Skeletal muscle cell (primary cell): ENCODE data around the gene C2CD5.
"Not testable (repeated sequence)": the region's sequence is repeated elsewhere in the genome, so short reads cannot be mapped to it uniquely, and the experiment has no call there.

Experiments
- DNase-seq: peaks from one replicate; pipeline ENCODE4 v3.0.0-alpha.2; 2010; ENCODE audit warnings: low read depth
- H3K4me3 ChIP-seq: 2 replicates; pipeline ENCODE4 v1.5.1; 2011; ENCODE audit warnings: low read depth, mild to moderate bottlenecking, control low read depth, low read length, moderate library complexity

The C2CD5 gene

GRCh38 chr12:22544038-22544979 lies at the start of gene C2CD5:
C2CD5 (minus strand) TSS chr12:22544542; CDS start chr12:22544150, 392 bp downstream.
- DNase-seq, result peak; percentile 91
- H3K4me3 ChIP-seq, result peak within 1 kb of the TSS; percentile 84

- no peak for DNase-seq
- H3K4me3 ChIP-seq, result no peak overlapping the region
Observed at GRCh38 chr12:22593864-22594263, 49.5 kb upstream of the C2CD5 start.

GRCh38 chr12:22588817-22589216 lies 44.5 kb upstream of the C2CD5 start:
- DNase-seq, result no peak
- no peak overlapping the region for H3K4me3 ChIP-seq

GRCh38 chr12:22578328-22578727 lies 34.0 kb upstream of the C2CD5 start:
- no peak for DNase-seq
- H3K4me3 ChIP-seq, result no peak overlapping the region

GRCh38 chr12:22577667-22578066 lies 33.3 kb upstream of the C2CD5 start:
- no peak overlapping the region for H3K4me3 ChIP-seq

GRCh38 chr12:22576473-22576872 lies 32.1 kb upstream of the C2CD5 start:
- no peak overlapping the region for H3K4me3 ChIP-seq
- DNase-seq, result no peak

More at GRCh38 chr12:22577667-22578066, 33.3 kb upstream of the C2CD5 start:
- no peak for DNase-seq

GRCh38 chr12:22576065-22576464 lies 31.7 kb upstream of the C2CD5 start:
- no peak overlapping the region for H3K4me3 ChIP-seq
- no peak for DNase-seq

- no peak overlapping the region for H3K4me3 ChIP-seq
- no peak for DNase-seq
Observed at GRCh38 chr12:22574921-22575320, 30.6 kb upstream of the C2CD5 start.

- H3K4me3 ChIP-seq, result no peak overlapping the region
- DNase-seq, result no peak
Observed at GRCh38 chr12:22573181-22573580, 28.8 kb upstream of the C2CD5 start.

- no peak for DNase-seq
- no peak overlapping the region for H3K4me3 ChIP-seq
Observed at GRCh38 chr12:22569253-22569652, 24.9 kb upstream of the C2CD5 start.

- DNase-seq, result no peak
- H3K4me3 ChIP-seq, result no peak overlapping the region
Observed at GRCh38 chr12:22562036-22563028, 18.0 kb upstream of the C2CD5 start.

GRCh38 chr12:22554750-22555149 lies 10.4 kb upstream of the C2CD5 start:
- DNase-seq, H3K4me3 ChIP-seq: not testable (repeated sequence)

GRCh38 chr12:22551624-22552023 lies 7.3 kb upstream of the C2CD5 start:
- no peak for DNase-seq
- H3K4me3 ChIP-seq, result no peak overlapping the region

GRCh38 chr12:22545255-22545654 lies 913 bp upstream of the C2CD5 start:
- no peak overlapping the region for H3K4me3 ChIP-seq
- DNase-seq, result no peak

GRCh38 chr12:22543246-22544037 lies 900 bp downstream of the C2CD5 start:
- peak overlapping the region; percentile 84 for H3K4me3 ChIP-seq
- DNase-seq, result no peak

- DNase-seq, result no peak
- no peak overlapping the region for H3K4me3 ChIP-seq
Observed at GRCh38 chr12:22541496-22542155, 2.7 kb downstream of the C2CD5 start.

- H3K4me3 ChIP-seq, result no peak overlapping the region
Observed at GRCh38 chr12:22539055-22539454, 5.3 kb downstream of the C2CD5 start.

GRCh38 chr12:22538311-22538710 lies 6.0 kb downstream of the C2CD5 start:
- DNase-seq, result no peak
- H3K4me3 ChIP-seq, result no peak overlapping the region

More at GRCh38 chr12:22539055-22539454, 5.3 kb downstream of the C2CD5 start:
- DNase-seq, result no peak
